Activated T-helper 1 cell treated with anti-CD3 and anti-CD28 coated beads, Interleukin-2, amount 50 U/mL, for 16 hours (primary cell): Measurements from ENCODE around the gene MISFA.
"Not testable (repeated sequence)": the region's sequence is repeated elsewhere in the genome, so short reads cannot be mapped to it uniquely, and the experiment has no call there.

ENCODE experiments used
- DNase-seq, 2 donors: peaks; one replicate each; pipeline ENCODE4 v3.0.0-alpha.2; 2020; ENCODE audit warnings: low read depth in 1 of 2, low spot score in 1 of 2

Gene MISFA

DNA sequence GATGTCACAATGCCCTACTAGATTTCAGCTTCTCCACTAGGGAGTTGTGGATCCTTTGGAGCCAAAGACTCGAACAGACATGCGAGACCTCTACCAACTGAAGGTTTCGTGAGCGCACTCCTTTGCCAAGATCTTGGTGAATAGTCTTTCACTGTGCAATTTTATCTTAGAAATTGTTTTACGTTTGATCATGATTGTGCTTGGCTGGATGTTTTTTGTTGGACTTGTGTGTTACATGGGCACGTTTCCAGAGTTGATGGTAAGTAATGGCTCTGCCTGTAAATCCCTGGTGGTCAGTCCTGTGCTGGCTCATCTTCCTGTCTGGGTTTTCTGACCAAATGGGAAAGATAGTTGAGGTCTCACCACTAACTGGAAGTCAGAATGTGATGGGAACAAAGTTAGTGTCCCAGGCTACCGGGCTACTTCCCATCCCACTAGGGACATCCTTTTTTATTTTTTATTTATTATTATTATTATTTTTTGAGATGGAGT lies at the start of gene MISFA:
Gene MISFA (plus strand): TSS at position 51 of the 492 bp plus-strand sequence. CDS start 140 bp downstream, at position 191.
- DNase-seq, result no peak

DNA sequence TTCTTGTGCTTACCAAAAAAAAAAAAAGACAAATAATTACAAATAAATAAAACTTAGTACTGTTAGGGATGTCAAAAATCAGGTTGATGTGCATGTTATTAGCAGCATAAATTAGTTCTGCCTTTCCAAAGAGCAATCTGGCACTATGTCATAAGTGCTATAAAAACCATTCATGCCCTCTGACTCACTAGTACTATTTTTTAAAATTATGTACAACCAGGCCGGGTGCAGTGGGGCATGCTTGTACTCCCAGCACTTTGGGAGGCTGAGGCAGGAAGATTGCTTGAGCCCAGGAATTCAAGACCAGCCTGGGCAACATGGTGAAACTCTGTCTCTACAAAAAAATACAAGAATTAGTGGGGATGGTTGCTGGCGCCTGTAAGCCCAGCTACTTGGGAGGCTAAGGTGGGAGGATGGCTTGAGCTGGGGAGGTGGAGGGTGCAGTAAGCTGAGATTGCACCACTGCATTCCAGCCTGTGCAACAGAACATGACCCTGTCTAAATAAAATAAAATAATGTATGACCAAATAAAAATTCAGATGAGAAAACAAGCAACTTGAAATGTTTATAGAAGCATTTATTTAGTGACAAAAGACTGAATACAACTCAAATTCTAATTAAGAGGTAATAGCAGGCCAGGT lies 36.4 kb upstream of the MISFA start:
- no peak for DNase-seq

- DNase-seq, result no peak
Measured at GRCh38 chr11:18564149-18564548, 35.4 kb upstream of the MISFA start.

- DNase-seq, result no peak
Measured at GRCh38 chr11:18566406-18566805, 33.2 kb upstream of the MISFA start.

GRCh38 chr11:18567081-18567480 lies 32.5 kb upstream of the MISFA start:
- no peak for DNase-seq

DNA sequence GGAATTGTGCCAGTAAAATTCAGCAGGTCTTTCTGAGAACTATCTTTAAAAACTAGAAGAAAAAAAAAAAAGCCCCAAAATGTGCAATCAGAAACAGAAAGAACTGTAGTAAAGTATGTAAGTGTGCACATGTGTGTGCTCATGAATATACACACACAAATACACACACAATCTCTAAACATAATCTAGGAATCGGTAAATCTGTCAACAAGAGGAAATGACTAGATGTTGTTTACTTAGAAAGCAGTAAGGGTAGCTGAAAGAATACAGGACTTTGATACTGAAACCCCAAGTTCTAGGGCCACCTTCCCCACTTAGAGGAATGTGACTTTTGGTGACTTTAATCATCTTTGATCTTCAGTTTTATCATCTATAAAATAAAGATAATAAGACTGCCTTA lies 24.2 kb upstream of the MISFA start:
- DNase-seq, result no peak

- no peak for DNase-seq
Measured at GRCh38 chr11:18578975-18579598, 20.5 kb upstream of the MISFA start.

GRCh38 chr11:18580113-18580766 lies 19.3 kb upstream of the MISFA start:
- no peak for DNase-seq

GRCh38 chr11:18581825-18582224 lies 17.8 kb upstream of the MISFA start:
- no peak for DNase-seq

GRCh38 chr11:18588297-18589252 lies 11.0 kb upstream of the MISFA start, which contains the start of gene UEVLD:
UEVLD (minus strand) TSS chr11:18588734; CDS start chr11:18588654, 80 bp downstream.
- peak; percentile 20 to 53 for DNase-seq

- no peak for DNase-seq
Measured at GRCh38 chr11:18590571-18590970, 9.0 kb upstream of the MISFA start.

DNA sequence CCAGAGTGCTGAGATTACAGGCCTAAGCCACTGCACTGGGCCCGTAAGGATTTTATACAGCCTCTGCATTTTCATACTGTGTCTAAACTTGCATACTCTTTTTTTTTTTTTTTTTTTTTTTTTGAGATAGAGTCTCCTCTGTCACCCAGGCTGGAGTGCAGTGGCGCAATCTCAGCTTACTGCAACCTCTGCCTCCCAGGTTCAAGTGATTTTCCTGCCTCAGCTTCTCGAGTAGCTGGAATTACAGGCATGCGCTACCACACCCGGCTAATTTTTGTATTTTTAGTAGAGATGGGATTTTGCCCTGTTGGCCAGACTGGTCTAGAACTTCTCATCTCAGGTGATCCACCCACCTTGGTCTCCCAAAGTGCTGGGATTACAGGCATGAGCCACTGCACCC lies 5.5 kb upstream of the MISFA start:
- not testable (repeated sequence) for DNase-seq

GRCh38 chr11:18594999-18595749 lies 4.4 kb upstream of the MISFA start:
- DNase-seq, result no peak

DNA sequence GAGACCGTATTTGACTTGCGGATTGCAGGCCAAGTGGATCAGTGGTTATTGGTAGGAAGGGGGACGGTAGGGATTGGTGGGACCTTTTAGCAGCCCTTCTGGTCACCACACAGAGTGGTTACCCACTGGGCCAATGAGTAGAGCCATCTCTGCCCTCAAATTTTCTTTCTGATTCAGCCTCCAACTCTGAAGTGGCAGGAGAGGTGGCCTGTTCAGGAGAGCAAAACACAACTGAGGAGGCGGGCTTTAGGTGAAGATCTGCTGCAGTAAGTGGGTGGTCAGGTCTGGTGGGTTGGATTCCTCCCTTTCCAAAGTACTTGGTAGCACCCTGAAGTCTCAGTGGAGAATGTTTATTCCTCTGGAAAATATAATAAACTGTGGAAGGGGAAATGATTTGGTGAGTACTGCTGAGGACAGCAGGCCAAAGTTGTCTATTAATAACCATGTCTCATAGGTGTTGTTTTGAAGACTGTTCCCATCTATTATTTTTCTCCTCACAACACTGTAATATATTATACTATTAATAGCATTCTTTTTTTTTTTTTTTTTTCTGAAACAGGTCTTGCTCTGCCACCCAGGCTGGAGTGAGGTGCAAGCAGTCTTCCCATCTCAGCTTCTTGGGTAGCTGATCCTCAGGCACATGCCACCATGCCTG lies 1.5 kb downstream of the MISFA start:
- no peak for DNase-seq

- no peak for DNase-seq
Measured at GRCh38 chr11:18608376-18608775, 8.8 kb downstream of the MISFA start.

DNA sequence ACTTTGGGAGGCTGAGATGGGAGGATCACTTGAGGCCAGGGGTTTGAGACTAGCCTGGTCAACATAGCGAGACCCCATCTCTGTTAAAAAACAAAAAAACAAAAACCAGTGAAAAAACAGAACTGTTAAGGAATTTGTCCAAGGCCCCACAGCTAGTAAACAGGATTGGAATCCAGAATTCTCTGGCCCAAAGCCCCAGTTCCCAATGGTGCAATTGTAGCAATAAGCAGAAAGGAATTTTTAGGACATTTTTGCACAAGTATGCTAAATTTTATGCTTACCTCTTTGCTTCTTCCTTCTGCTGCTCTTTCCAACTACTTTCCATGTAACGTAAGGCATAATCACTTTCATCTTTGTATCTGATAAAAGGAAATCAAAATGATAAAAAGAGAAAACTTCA lies 11.6 kb downstream of the MISFA start:
- DNase-seq, result no peak

DNA sequence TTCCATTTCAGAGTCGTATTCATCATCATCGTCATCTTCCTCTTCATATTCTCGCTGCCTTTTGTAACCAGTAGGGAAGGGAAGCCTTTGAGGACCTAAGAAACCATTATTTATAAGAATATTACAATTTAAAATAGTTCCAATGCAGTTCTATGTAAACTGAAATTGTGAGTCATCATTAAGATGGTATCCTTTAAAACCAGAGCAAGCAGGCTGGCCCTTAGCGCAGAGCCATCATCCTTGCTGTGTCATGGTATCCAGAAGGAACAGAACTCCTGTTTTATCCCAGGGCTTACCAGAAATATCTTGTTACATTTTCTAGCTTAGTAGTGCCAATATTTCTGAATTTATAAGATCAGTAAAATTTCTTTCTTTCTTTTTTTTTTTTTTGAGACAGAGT lies 12.8 kb downstream of the MISFA start:
- no peak for DNase-seq

- no peak for DNase-seq
Measured at GRCh38 chr11:18614667-18615066, 15.1 kb downstream of the MISFA start.

- DNase-seq, result no peak
Measured at GRCh38 chr11:18615628-18616392, 16.2 kb downstream of the MISFA start.
